Stimulated activated CD4-positive, alpha-beta T cell treated with anti-CD3 and anti-CD28 coated beads, Interleukin-1b, Interleukin-23, amount 100 ng/mL, for 1 hour (primary cell): ENCODE data around the gene IGFL4.
"Not testable (repeated sequence)": the region's sequence is repeated elsewhere in the genome, so short reads cannot be mapped to it uniquely, and the experiment has no call there.

ENCODE experiments used
- DNase-seq, 2 donors: peaks; one replicate each; pipeline ENCODE4 v3.0.0-alpha.2; 2020; ENCODE audit warnings: low read depth in 2 of 2

IGFL4 gene

DNA sequence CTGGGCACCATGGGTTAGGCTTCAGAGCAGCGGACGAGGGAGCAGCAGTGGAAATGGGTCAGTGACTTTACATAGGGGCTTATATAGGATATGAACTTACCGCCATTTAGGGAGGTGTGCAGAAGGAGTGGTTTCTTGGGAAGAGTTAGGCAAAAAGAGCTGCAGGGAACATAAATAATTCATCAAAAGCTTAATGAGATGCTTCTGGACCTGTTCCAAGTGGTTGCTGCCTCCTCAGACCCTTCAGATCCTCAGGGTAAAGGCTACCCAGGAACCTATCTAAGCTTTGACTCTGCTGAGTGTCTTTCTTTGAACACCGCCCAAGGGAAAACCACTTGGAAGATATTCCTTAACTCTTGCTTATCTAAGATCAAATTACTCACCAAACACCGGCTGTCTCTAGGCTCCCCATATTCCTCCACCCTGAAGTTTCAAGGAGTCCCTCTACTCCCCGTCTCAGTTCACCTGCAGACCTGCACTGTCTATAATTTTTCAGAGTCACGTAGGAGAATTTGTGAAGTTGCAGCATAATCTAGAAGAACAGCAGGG is at the start of gene IGFL4:
TSS of gene IGFL4 (minus strand) at position 51 of the 549 bp plus-strand sequence. CDS start at position 11, 40 bp downstream.
- DNase-seq: no peak

- DNase-seq: no peak
Observed at GRCh38 chr19:46090444-46090843, 49.6 kb upstream of the IGFL4 start.

GRCh38 chr19:46089432-46089831 is 48.6 kb upstream of the IGFL4 start:
- DNase-seq: no peak

- no peak for DNase-seq
Observed at GRCh38 chr19:46088101-46088500, 47.3 kb upstream of the IGFL4 start.

GRCh38 chr19:46085888-46086287 is 45.1 kb upstream of the IGFL4 start:
- DNase-seq: no peak

DNA sequence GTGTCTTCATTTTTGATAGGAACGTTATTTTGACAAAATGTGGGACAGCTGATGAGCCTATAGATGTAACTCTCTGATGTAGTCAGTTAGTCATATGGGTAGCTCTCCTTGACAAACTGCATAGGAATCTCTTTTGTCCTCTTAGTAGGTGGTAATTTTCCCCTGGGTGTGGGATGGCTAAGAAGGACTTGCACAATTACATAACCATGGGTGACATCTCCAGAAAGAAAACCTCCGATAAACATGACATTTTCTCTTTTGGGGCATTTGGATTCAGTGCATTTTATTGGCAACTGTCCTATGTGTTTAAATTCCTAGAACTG is 41.9 kb upstream of the IGFL4 start:
- no peak for DNase-seq

GRCh38 chr19:46081928-46082727 is 41.3 kb upstream of the IGFL4 start:
- no peak for DNase-seq

DNA sequence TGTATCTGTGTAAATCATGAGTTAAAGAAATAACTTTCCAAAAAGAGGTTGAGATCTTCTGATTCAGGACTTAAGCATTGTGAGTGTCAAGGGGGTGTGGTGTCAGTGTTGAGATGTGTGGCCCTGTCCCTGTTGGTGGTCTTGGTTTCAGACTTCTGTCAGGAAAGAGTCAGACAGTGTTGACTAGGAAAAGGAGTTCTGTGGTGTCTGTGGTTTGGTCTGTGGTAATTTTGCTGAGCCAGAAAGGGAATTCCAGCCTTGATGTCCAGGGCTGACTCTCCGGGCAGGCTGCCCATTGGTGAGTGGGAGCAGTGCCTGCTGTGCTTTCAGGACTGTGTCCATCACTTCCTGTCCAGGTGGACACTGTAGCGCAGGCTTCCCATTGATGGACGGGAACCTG is 39.8 kb upstream of the IGFL4 start:
- DNase-seq: no peak

DNA sequence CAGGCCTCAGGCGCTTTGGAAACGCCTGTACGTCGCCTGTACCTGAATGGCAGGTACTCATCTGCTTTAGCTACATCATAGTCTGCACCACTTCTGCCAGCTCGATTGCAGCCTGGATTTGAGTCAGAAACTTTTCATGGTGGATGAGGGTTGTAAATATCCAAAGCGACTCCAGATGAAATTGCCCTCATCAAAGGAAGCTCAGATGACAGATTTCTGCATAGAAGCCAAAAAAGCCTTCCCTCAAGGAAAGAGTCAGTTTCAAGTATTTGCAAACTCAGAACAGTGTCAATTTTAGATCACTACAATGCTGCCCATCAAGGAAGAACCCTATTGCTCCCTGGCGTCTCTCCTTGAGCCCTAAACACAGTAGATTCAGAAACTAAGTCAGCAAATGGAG is 38.8 kb upstream of the IGFL4 start:
- DNase-seq: no peak

GRCh38 chr19:46078573-46079332 is 38.0 kb upstream of the IGFL4 start:
- not testable (repeated sequence) for DNase-seq

GRCh38 chr19:46077815-46078167 is 37.0 kb upstream of the IGFL4 start:
- DNase-seq: no peak

DNA sequence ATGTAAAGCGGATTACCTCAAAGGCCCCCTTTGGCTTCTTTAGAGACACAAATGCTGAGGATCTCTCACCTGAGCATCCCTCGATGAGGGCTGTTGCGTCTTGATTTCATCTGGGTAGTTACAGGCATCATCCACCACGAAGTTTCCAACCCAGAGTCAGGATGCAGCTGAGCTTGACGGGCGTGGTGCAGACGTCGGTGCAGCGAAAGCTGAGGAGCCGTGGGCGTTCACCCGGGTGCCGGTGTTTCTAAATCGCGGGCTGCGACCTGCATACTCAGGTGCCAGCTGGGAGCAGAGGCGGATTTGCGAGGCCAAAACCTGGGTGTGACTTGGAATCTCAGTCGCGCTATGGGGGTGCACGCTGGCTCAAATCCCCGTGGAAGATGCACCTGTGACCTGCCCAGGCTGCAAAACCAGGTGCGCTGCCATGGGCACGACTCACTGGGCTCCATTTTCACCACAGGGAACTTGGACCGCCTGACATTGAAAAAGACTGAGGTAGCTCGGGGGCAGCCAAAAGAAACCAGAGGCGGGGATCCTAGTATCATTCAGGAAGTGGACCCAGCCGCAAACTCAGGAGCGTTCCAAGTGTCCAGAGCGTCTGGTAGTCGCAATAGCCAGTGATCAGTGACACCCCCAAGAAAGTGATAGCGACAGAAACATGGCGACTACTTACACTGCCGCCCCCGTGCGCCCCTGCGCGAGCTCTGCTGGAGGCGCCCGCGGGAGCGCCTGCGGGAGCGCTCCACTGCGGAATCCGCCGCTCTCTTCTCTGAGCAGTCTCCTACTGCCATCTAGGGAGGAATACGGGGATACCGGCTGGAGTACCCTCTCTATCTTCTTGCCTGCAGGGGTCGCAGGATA is 36.4 kb upstream of the IGFL4 start:
- no peak for DNase-seq

DNA sequence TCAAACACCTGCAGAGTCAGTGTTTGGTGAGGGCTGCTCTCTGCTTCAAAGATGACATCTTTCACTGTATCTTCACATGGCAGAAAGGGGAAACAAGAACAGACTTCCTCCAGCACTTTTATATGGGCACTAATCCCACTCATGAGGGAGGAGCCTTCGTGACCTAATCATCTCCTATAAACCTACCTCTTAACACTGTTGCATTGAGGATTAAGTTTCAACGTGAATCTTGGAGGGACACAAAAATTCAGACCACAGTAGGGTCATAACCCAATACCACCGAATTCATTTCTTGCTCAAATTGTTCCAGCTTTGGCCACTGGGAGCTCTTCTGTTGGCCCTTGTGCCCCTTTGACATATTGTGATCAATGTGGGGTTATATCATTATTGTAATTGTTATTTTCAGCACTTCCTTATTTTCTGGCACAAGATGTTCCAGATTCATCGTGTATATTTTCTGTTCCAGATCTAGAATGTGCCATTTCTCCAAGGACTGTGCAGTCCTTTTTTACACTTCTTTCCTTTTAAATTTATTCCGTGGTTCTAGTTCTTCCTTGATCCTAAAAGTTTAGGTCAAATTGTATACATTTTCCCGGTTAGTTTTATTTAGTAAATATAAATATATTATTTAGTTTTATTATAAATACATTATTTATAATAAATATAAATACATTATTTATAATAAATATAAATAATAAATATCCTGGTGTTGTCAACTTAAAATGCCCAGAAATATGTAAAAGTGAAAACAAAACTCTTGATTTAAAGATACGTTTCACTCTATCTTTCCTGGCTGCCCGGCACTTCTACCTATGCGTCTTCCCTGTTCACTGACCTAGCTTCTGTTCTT is 35.5 kb upstream of the IGFL4 start:
- no peak for DNase-seq

DNA sequence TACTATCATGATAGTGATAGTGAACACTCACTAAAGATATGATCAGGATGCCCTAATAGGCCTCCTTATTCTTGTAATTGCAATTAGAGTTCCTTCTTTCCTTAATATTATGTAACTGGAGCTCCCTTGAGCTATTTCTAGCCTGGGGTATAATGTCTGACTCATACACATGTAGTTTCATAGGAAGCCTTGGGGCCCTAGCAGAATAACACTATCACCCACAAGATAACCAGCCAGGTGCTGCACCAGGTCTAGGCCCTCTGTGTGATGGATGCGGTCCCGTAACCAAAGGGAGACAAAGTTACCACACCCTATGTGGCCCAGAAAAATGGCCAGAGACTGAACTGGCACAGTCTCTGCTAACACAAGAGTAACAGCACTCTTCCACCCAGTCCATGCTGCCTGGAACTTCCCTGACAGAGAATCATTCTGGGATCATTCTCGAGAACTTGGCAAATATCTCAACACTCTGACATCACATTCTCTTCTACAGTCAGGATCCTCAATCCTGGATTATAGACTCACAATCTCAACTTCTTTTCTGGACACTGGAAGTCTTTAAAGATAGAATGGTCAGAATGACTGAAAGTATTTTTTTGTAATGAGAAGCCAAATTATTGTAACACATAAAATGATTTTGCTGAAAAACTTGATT is 32.6 kb upstream of the IGFL4 start:
- DNase-seq: no peak

DNA sequence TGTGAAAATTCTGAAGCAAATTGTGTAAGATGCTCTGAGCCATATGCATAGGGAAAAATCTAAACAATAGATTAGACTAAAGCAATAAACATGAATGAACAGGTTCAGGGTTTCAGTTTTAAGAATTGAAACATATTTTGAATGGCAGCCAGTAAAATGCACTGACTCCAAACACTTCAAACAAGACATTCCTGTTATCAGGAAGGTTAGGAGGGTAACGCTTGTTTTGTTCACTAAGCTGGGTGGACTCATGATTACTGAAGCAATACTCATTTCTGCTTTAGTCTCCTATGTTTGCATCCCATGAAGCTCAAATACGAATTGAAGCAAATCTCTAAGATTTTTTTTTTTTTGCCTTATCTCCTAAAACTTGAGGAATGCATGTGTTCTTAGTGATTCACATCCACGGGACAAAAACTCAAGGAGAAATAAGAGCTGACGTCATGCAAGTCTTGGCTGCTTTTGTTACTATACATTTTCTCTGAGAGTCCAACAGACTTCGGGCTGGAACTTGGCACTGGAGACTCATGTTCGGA is 29.1 kb upstream of the IGFL4 start:
- no peak for DNase-seq

DNA sequence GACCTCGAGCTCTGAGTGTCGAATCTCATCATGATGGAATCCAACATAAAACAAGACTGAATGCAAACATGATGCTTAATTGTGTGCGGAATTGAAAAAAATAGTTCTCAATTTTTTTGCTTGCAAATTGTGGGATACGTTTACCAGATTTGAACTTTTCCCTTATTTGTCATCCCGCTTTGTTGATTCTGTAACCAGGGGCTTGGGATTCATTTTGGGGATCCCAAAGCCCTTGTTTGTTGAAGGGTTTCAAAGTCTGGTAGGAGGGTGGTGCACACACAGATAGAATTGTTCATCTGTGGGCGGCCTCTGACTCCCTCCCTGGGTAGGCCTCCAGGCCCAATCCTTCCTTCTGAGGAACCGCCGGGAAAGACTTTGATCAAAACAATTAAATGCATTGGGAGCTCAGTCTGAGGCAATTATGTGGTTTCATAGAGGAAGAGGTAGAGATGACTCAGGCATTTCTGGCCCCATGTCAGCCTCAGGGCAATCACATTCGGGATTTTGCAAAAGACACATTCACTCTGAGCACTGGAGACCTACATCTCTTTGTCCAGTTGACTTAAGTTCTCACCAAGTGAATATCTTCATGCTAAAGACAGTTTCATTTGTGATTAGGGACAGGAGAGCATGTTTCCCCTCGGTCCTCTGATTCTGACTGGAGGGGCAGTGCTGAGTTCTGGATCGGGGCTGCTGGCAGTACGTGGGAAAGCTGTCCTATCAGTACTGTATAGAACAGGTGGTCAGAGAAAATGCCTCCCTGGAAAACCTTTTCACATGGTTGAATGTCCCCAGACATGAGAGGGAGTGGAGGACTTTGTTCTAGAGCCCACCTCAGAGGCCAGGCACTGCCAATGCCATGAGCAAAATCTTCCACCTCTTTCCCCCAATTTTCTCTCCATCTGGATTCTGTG is 27.8 kb upstream of the IGFL4 start:
- DNase-seq: no peak

DNA sequence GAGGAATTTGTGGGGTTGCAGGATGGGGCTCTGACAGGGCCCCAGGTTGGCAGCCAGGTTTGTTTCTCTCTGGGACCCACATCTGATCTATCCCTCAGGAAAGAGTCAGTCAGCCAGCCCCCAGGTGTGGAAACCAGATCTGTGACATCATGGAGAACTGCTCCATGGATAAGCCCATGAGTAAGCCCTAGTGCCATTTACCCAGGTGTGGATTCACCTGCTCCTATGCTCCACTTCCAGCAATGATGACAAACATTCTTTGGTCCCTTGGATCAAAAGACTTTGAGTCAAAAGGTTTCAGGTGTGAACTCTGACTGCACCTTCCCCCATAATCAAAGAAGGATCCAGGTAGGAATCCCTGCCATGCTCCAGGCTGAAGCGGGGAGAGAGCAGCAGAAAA is 26.9 kb upstream of the IGFL4 start:
- no peak for DNase-seq

DNA sequence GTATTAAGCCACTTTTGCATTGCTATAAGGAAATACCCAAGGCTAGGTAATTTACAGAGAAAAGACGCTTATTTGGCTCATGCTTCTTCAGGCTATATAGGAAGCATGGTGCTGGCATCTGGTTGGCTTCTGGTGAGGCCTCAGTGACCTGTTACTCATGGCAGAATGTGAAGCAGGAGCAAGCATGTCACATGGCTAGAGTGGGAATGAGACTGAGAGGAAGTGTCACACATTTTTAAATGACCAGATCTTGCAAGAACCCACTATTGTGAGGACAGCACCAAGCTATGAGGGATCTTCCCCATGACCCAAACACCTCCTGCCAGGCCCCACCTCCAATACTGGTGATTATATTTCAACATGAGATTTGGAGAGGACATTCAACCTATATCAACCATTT is 25.7 kb upstream of the IGFL4 start:
- no peak for DNase-seq

GRCh38 chr19:46065486-46066071 is 24.8 kb upstream of the IGFL4 start:
- no peak for DNase-seq
